ENCODE measurements around the gene INF2.
A peak's percentile ranks its signal among the peaks of the same experiment; 100 is the strongest.
"Not testable (repeated sequence)": the region's sequence is repeated elsewhere in the genome, so short reads cannot be mapped to it uniquely, and the experiment has no call there.

INF2 gene

GRCh38 chr14:104657563-104658324, 31.7 kb upstream of the INF2 start:
- no peak for DNase-seq

DNA sequence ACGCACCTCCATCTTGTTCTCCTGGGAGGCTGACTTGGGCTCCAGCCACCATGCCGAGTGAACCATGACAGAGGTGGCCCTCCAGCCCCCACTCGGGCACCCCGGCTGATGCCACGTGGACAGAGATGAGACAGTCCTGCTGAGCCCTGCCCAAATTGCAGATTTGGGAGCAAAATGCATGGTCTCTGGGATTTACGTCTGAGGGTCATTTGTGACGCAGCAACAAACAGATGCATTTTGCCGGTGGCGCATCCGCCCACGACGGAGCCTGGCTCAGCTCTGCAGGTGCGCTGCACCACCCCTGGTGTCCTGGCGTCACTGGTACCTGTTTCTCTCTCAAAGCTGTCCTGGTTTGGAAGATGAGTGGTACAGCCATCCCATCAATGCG, 31.1 kb upstream of the INF2 start:
- no peak for DNase-seq

DNA sequence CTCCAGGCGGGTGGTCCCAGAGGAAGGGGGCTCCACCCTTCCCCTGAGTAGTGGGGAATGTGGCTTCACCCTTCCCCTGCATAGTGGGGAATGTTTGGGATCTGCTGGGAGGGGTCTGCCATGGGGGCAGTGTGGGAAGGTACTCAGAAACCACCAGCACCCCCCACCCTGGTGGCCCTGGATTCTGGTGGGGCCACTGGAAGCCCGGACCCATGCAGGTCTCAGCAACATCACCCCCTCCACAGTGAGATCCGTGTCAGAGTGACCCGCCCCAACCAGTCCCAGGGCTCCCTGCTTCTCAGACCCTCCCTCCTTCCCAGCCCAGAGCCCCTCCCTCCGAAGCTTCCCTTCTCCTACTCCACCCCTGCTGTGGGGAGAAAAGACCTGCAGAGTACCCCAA, 30.3 kb upstream of the INF2 start:
- no peak for DNase-seq

- DNase-seq, result no peak
Observed at GRCh38 chr14:104659764-104660523, 29.5 kb upstream of the INF2 start.

DNA sequence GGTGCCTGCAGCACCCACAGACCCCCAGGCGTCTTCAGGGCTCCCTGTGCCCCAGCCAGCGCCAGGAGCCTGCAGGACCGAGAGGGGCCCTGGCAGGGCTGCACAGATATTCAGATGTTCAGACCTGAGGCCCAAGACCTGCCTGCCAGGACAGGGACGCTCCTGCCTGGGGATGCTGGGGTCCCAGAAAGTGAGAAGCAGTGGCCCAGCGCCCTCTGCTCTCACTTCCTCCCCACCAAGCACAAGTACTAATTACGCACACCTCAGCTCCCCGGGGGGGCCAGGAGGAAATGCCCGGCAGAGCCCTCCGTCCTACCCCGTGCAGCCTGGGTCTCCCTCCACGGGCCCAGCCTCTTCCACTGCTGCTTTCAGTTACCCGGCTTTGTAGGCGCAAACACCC, 28.8 kb upstream of the INF2 start:
- DNase-seq, result no peak

- no peak for DNase-seq
Observed at GRCh38 chr14:104661086-104661485, 28.3 kb upstream of the INF2 start.

GRCh38 chr14:104661528-104662157, 27.8 kb upstream of the INF2 start:
- not testable (repeated sequence) for DNase-seq

- DNase-seq, result not testable (repeated sequence)
Observed at GRCh38 chr14:104662472-104662871, 26.9 kb upstream of the INF2 start.

DNA sequence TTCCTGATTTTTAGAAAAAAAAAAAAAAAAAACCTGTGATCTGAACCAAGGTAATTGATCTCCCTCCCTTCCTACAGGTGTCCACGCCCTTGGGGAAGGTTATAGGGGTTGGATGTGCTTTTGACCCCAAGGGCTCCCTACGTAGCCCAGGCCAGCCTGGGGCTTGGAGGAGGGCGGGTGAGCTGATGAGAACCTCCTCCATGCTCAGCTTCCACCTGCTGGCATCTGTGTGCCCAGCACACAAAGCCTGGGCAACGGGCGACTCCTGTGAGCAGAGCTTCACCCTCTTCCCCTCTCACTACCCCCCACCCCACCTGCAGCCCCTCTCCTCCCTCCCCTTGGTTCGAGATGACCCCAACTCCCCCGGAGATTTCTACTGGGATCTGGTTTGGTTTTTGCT, 25.3 kb upstream of the INF2 start:
- DNase-seq, result no peak

GRCh38 chr14:104664588-104664987, 24.8 kb upstream of the INF2 start:
- no peak for DNase-seq

GRCh38 chr14:104665114-104665656, 24.2 kb upstream of the INF2 start:
- DNase-seq, result no peak

GRCh38 chr14:104665657-104666522, 23.5 kb upstream of the INF2 start:
- peak; percentile 78 for DNase-seq

DNA sequence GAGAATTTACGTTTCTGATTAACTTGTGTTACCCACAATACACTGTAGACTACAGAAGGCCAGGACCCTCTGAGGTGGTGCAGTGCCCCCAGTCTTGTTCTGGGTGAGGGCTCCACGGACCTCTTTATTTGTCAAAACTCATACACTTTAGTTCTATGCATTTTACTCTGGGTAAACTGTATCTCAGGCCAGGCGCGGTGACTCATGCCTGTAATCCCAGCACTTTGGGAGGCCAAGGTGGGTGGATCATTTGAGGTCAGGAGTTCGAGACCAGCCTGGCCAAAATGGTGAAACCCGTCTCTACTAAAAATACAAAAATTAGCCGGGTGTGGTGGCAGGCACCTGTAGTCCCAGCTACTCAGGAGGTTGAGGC, 22.9 kb upstream of the INF2 start:
- not testable (repeated sequence) for DNase-seq

DNA sequence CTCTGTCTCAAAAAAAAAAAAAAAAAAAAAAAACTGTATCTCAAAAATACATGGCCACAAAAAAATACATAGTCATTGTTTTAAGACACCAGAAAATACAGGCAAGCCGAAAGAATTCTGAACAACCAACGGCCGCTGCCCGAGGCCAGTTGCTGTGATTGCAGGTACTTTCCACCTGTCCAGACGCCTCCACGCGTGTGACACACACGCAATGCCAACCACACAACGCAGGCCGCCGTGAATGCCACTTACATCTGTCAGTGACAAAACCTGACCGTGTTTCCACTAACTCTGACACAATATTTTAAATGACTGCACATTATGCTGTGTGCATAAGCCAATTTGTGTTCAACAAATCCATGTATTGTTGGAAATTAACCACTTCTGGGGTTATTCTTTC, 22.4 kb upstream of the INF2 start:
- no peak for DNase-seq

DNA sequence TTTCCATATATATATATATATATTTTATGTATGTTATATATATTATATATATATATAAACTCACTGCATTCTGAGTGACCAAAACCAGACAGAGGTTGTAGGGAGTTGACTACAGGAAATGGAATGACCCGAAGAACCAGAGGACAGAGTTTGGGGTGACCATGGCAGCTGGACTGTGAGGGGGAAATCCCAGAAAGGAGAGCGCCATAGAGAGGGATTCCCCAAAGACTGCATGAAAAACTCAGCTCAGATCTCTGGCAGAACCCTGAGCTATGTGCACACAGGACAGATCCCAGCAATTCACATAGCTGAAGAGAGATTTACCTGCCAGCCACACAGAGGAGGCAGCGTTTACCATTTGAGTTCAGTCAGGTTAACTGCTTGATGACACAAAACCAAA, 19.7 kb upstream of the INF2 start:
- DNase-seq, result no peak

DNA sequence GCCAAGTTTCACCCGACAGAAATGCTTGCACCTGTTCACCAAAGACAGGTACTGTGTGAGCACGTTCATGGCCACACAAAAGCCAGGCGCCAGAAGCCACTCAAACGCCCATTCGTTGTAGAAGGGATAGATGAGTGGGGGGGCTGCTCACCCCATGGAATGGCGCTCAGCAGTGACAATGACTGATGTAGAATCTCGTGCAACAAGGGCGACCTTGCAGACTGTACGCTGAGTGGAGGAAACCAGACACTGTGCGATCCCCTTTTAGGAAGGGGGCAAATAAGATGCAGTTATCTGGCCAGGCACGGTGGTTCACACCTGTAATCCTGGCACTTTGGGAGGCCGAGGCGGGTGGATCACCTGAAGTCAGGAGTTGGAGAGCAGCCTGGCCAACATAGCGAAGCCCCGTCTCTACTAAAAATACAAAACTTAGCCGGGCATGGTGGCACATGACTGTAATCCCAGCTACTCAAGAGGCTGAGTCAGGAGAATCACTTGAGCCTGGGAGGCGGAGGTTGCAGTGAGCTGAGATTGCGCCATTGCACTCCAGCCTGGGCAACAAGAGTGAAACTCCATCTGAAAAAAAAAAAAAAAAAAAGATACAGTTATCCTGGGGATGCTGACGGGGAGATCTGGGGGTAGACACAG, 18.0 kb upstream of the INF2 start:
- DNase-seq, result not testable (repeated sequence)

DNA sequence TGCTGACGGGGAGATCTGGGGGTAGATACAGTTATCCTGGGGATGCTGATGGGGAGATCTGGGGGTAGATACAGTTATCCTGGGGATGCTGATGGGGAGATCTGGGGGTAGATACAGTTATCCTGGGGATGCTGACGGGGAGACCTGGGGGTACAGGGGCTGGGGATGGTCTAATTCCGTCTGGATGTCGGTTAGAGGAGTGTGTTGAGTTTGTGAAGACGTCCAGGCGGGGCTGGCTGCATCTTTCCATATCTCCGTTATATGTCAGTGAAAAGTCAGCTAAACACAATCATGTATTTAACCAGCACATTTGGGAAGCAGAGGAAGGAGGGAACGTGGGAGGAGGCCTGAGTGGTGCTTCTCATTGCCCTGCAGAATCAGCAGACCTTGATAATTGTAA, 17.3 kb upstream of the INF2 start:
- not testable (repeated sequence) for DNase-seq

DNA sequence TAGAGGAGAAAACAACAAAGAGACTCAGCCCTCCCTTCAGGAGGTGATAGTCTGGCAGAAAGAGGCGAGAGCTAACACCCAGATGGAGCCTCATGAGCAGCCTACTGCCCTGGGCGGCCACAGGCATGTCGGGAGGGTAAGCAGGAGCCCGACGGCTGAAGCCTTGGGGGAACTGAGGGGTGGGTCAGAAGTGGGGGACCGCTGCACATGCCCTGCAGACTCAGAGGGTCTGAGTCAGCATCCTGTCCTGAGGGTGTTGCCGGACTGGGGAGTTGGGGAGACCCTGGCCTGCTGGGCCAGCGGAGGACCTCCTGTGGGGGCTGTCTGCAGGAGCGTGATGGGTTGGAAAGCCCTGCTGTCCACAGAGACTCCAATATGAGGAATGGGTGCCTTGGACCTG, 15.9 kb upstream of the INF2 start:
- DNase-seq, result no peak

DNA sequence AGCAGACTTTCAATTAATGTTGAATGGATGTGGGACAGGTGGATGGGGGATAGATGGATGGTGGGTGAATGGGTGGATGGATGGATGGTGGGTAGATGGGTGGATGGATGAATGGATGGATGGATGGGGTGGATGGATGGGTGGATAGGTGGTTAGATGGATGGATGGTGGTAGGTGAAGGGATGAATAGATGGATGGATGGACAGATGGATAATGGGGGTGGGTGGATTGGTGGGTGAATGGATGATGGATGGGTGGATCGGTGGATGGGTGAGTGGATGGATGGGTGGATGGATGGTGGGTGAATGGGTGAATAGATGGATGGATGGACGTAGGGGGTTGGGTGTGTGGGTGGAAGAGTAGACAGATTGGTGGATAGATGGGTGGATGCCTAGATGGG, 14.0 kb upstream of the INF2 start:
- DNase-seq, result no peak

GRCh38 chr14:104676130-104676693, 13.2 kb upstream of the INF2 start:
- peak; percentile 60 for DNase-seq

DNA sequence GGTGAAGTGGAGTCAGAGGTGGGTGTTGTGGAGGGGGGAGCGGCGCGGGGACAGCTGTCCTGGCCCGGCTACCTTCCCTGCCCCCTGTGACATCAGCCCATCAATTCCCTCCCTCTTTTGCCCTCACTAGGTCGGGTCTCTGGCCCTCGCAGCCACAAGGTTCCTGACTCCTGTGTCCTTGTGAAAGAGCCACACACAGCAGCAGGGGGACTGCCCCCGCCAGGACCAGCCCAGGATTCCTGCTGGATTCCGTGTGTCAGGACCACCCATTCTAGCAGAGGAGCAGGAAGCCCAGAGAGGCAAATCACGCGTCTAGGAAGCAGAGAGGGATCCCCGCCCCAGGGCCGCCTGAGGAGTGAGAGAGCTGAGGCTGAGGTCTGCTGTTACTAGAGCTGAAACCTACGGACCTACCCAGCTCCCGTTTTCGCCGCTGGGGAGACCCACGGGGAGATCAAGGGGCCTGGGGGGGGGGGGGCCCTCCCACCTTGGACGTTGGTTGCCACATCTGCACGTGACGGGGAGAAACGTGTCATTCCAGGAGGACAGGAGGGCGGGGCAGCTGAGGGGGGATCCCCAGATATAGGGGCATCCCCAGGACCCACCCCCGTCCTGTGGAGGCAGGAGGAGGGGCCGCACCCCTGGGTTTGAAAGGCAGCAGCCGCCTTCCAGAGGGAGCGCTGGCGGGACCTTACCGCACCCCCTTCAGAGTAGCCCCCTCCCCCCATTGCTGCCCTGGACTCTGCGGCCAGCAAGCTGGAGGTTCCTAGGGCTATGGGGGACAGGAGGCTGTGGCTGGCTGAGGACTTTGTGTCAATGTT, 12.5 kb upstream of the INF2 start:
- peak; percentile 86 for DNase-seq

Measured in activated effector memory CD4-positive, alpha-beta T cell treated with anti-CD3 and anti-CD28 coated beads, Interleukin-2, amount 50 U/mL, for 16 hours (primary cell).